Trophoblast cell (in vitro differentiated cells and primary cell): ENCODE measurements around the gene CFAP58.

ENCODE experiments used
- DNase-seq, 2 donors: peaks; one replicate each; pipeline ENCODE4 v3.0.0-alpha.2; 2016
- H2AFZ ChIP-seq: 2 replicates; pipeline ENCODE4 v1.6.1; 2013; ENCODE audit warnings: low read length, moderate library complexity, mild to moderate bottlenecking; ENCODE audit not compliant: insufficient read depth, poor library complexity
- H2AK5ac ChIP-seq: 2 replicates; pipeline ENCODE4 v1.6.1; 2013; ENCODE audit warnings: mild to moderate bottlenecking, low read length
- H2BK120ac ChIP-seq: 2 replicates; pipeline ENCODE4 v1.6.1; 2013; ENCODE audit warnings: low read length, mild to moderate bottlenecking, moderate library complexity; ENCODE audit not compliant: insufficient read depth, poor library complexity
- H2BK12ac ChIP-seq: 2 replicates; pipeline ENCODE4 v1.6.1; 2013; ENCODE audit warnings: mild to moderate bottlenecking, low read length, moderate library complexity
- H2BK5ac ChIP-seq: 2 replicates; pipeline ENCODE4 v1.6.1; 2013; ENCODE audit warnings: low read length, low read depth, moderate library complexity, mild to moderate bottlenecking; ENCODE audit not compliant: poor library complexity
- H3K14ac ChIP-seq: 2 replicates; pipeline ENCODE4 v1.6.1; 2013; ENCODE audit warnings: mild to moderate bottlenecking, low read length
- H3K18ac ChIP-seq: 2 replicates; pipeline ENCODE4 v1.6.1; 2013; ENCODE audit warnings: mild to moderate bottlenecking, low read length
- H3K23ac ChIP-seq: 2 replicates; pipeline ENCODE4 v1.6.1; 2013; ENCODE audit warnings: low read length
- H3K27ac ChIP-seq: 2 replicates; pipeline ENCODE4 v1.5.1; 2013; ENCODE audit warnings: low read depth, mild to moderate bottlenecking, inconsistent platforms, low read length, moderate library complexity
- H3K27me3 ChIP-seq: 2 replicates; pipeline ENCODE4 v1.6.1; 2013; ENCODE audit warnings: inconsistent platforms, mild to moderate bottlenecking, low read length, moderate library complexity; ENCODE audit not compliant: insufficient read depth
- H3K36me3 ChIP-seq, 2 experiments: 1 replicate in 1 of 2; 2 replicates in 1 of 2; pipeline ENCODE4 v1.6.1; 2013; ENCODE audit warnings: low read length in 2 of 2, mild to moderate bottlenecking in 2 of 2, moderate library complexity in 1 of 2; ENCODE audit not compliant: insufficient read depth in 2 of 2, control insufficient read depth in 1 of 2
- H3K4ac ChIP-seq: 2 replicates; pipeline ENCODE4 v1.6.1; 2013; ENCODE audit warnings: low read depth, mild to moderate bottlenecking, low read length, moderate library complexity
- H3K4me1 ChIP-seq, 2 experiments: 1 replicate in 1 of 2; 2 replicates in 1 of 2; pipeline ENCODE4 v1.6.1; 2013; ENCODE audit warnings: low read length in 2 of 2, mild to moderate bottlenecking in 2 of 2, moderate library complexity in 1 of 2; ENCODE audit not compliant: insufficient read depth in 2 of 2, control insufficient read depth in 1 of 2
- H3K4me2 ChIP-seq: 2 replicates; pipeline ENCODE4 v1.6.1; 2013; ENCODE audit warnings: inconsistent platforms, mild to moderate bottlenecking, low read length, moderate library complexity
- H3K4me3 ChIP-seq: 2 replicates; pipeline ENCODE4 v1.5.1; 2013; ENCODE audit warnings: mild to moderate bottlenecking, low read depth, low read length, inconsistent platforms
- H3K79me1 ChIP-seq: one replicate; pipeline ENCODE4 v1.6.1; 2013; ENCODE audit warnings: low read length
- H3K79me2 ChIP-seq: 2 replicates; pipeline ENCODE4 v1.6.1; 2013; ENCODE audit warnings: low read length, mild to moderate bottlenecking; ENCODE audit not compliant: control insufficient read depth, insufficient read depth, poor library complexity
- H3K9ac ChIP-seq: 2 replicates; pipeline ENCODE4 v1.6.1; 2013; ENCODE audit warnings: mild to moderate bottlenecking, low read length
- H3K9me3 ChIP-seq: 2 replicates; pipeline ENCODE4 v1.6.1; 2013; ENCODE audit warnings: low read depth, mild to moderate bottlenecking, control low read depth, inconsistent platforms, low read length; ENCODE audit not compliant: insufficient read depth
- H4K12ac ChIP-seq: 2 replicates; pipeline ENCODE4 v1.6.1; 2013; ENCODE audit warnings: low read depth, mild to moderate bottlenecking, low read length, moderate library complexity
- H4K8ac ChIP-seq: 2 replicates; pipeline ENCODE4 v1.6.1; 2013; ENCODE audit warnings: low read depth, mild to moderate bottlenecking, low read length, moderate library complexity
- H4K91ac ChIP-seq: one replicate; pipeline ENCODE4 v1.6.1; 2013; ENCODE audit warnings: low read depth, mild to moderate bottlenecking, low read length, moderate library complexity
- WGBS: extraction: QIAGEN DNeasy Blood & Tissue Kit; methylation state at CpG from one replicate; pipeline ENCODE4 v1.1.7; 2013; ENCODE audit warnings: missing lambda C conversion rate; ENCODE audit not compliant: insufficient read length, insufficient coverage; ENCODE audit errors: extremely low coverage; 5-methylcytosine and 5-hydroxymethylcytosine counted together

Gene CFAP58

DNA sequence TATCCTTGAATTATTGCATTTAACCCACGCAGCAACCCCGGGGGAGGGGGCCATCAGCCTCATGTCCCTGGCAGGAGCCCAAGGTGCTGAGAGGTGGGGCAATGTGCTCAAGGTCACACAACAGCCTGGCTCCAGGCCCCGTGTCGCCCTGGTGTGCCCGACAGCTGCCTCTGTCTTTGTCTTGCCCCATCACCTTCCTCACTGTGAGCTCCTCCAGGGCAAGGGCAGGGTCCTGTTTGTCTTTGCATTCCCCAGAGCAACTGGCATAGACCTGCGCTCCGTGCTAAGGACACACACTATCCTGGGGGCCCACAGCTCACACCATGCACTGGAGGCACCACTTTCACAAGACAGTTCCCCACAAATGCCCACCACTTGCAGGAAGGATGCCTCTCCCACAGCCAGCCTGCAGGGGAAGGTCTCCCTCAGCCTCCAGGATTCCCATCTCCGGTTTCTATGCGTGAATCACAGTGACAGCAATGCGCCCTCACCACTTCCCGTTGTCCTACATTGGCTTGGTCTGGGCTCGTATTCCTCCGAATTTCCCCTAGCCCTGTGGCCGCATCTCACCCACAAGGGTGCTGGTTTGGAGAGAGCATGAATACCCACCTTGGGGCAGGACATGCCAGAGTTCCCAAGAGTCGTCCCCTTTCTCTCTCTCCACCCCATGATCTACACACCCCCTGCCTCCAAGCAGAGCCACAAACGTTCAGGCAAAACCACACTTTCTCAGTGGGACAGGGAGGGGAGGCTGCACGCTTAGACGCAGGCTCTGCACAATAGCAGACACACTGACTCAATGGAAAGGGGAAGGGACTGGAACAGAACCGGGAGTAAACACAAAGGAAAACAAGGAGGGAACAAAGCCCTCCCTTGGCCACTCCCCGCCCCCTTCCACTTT, 25.6 kb upstream of the CFAP58 start:
- Histone ChIP-seq H3K79me2 (peaks cover 31% of the 10 kb centered on the region), H3K4me2 (peak overlapping the region; percentile 55), H3K9ac (no peak overlapping the region), H3K27ac (peak overlapping the region; percentile 97), H3K79me1 (peaks cover 42% of the 10 kb centered on the region), H3K4me3 (no peak overlapping the region), H4K12ac (peak overlapping the region; percentile 39), H4K8ac (peak overlapping the region; percentile 86), H3K36me3 (peaks cover 3 to 9% of the 10 kb centered on the region in 2 experiments), H2AFZ (peak overlapping the region; percentile 46), H3K18ac (peak overlapping the region; percentile 52), H3K27me3 (no peaks in the 10 kb centered on the region), H3K23ac (no peak overlapping the region), H3K4ac (peak overlapping the region; percentile 66), H3K4me1 (peaks cover 50 to 55% of the 10 kb centered on the region in 2 experiments), H3K9me3 (no peaks in the 10 kb centered on the region), H3K14ac (peak overlapping the region; percentile 95), H4K91ac (peak overlapping the region; percentile 98), H2BK120ac (peak overlapping the region; percentile 99), H2BK5ac (peak overlapping the region; percentile 94), H2AK5ac (peak overlapping the region; percentile 91), H2BK12ac (peak overlapping the region; percentile 41)
- no CpG with 5 or more reads among the region's 20 CpGs for WGBS
- DNase-seq = peak; percentile 79 to 82

DNA sequence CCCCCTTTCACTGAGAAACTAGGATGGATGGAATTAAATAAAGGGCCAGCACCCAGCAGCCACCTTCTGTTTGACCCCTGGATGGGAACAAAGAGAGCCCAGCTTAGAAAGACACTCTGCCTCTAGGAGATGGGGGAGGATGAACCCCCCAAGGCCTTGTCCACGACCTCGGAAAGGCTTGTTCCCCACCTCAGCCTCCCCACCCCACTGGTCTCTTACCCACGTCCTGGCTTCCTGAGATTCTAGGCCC, 25.1 kb upstream of the CFAP58 start:
- H3K4me2 ChIP-seq = peak overlapping the region; percentile 55
- peak overlapping the region; percentile 46 for H2AFZ ChIP-seq
- H3K9ac ChIP-seq = peak overlapping the region; percentile 51
- no peak overlapping the region for H3K4me3 ChIP-seq
- H4K12ac ChIP-seq = peak overlapping the region; percentile 86
- H2AK5ac ChIP-seq = peak overlapping the region; percentile 91
- peak overlapping the region; percentile 86 for H4K8ac ChIP-seq
- H2BK120ac ChIP-seq = peak overlapping the region; percentile 99
- peak overlapping the region; percentile 95 for H3K14ac ChIP-seq
- H3K9me3 ChIP-seq = no peaks in the 10 kb centered on the region
- no peak overlapping the region for H3K23ac ChIP-seq
- H3K18ac ChIP-seq = peak overlapping the region; percentile 52
- peak overlapping the region; percentile 41 for H2BK12ac ChIP-seq
- H3K4ac ChIP-seq = peak overlapping the region; percentile 66
- peaks cover 31% of the 10 kb centered on the region for H3K79me2 ChIP-seq
- DNase-seq = no peak
- H3K27ac ChIP-seq = peak overlapping the region; percentile 97
- H4K91ac ChIP-seq = peak overlapping the region; percentile 98
- H3K36me3 ChIP-seq = peaks cover 3 to 9% of the 10 kb centered on the region in 2 experiments
- H3K79me1 ChIP-seq = peaks cover 44% of the 10 kb centered on the region
- no peaks in the 10 kb centered on the region for H3K27me3 ChIP-seq
- peaks cover 55 to 61% of the 10 kb centered on the region in 2 experiments for H3K4me1 ChIP-seq
- no CpG with 5 or more reads among the region's 3 CpGs for WGBS
- peak overlapping the region; percentile 94 for H2BK5ac ChIP-seq

DNA sequence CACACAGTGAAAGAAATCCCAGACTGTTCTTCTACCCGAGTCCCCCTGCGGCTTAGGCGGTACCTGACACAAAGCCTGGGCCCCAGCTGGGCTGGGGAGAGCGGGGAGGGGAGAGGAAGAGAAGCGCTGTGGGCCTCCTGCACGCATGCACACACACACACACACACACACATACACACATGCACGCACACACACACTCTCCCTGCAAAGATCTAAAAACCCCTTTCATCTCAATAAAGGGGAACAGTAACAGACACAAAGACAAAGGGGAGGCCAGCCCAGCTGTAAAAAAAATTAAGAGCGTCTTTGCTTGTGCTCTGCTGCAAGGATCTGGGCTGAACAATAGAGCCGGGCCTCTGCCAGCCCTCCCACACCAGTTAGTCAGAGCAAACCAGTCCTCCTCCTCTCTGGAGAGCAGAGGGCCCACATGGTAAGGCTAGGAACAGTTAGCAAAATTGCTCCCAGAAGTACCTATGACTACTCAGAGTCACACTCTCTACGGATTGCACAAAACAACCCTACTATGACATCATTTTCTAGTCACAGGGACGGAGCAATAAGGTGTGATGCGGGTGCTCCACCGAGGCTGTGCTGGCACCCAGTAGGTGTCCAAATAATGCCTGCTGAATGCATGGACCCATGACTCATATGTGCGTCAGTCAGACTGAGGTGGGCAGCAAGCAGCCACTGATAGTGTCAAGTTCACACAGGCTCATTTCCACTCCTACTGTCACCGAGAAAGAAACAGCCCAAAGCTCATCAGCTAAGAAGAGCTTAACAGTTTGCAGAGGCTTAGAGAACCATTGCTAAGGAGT, 24.5 kb upstream of the CFAP58 start:
- Histone ChIP-seq H3K23ac (no peak overlapping the region), H2BK12ac (peak overlapping the region; percentile 53), H2AK5ac (peak overlapping the region; percentile 91), H2AFZ (peak overlapping the region; percentile 46), H3K4me2 (peak overlapping the region; percentile 55), H3K9me3 (no peaks in the 10 kb centered on the region), H3K18ac (peak overlapping the region; percentile 52), H2BK5ac (peak overlapping the region; percentile 94), H3K4me3 (no peak overlapping the region), H4K8ac (peak overlapping the region; percentile 86), H3K4ac (peak overlapping the region; percentile 67), H3K4me1 (peaks cover 60 to 63% of the 10 kb centered on the region in 2 experiments), H3K27ac (peak overlapping the region; percentile 97), H3K14ac (peak overlapping the region; percentile 95), H4K12ac (peak overlapping the region; percentile 86), H3K9ac (peak overlapping the region; percentile 51), H3K36me3 (peaks cover 3 to 5% of the 10 kb centered on the region in 2 experiments), H4K91ac (peak overlapping the region; percentile 98), H3K79me2 (peaks cover 36% of the 10 kb centered on the region), H3K27me3 (no peaks in the 10 kb centered on the region), H3K79me1 (peaks cover 44% of the 10 kb centered on the region), H2BK120ac (peak overlapping the region; percentile 99)
- DNase-seq = peak; percentile 99 to 100
- no CpG with 5 or more reads among the region's 15 CpGs for WGBS

DNA sequence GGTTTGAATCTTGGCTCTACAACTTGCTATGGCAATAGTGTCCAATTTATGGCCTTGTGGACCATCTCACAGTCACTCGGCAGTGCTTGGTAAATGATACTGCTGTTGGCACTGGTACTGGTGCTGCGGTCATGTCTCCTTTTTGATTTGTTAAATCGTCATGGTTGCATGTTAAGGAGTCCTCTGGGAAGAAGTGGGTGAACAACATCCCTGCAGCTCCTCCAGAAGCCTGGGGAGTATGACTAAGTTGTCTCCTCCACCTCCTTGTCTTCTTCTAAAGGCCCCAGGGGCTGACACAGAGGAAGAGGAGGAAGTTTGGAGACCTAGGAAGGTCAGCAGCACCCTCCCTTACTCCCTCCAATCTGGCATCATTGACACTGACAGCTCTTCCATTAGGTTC, 23.9 kb upstream of the CFAP58 start:
- H3K9ac ChIP-seq = no peak overlapping the region
- H2BK12ac ChIP-seq = peak overlapping the region; percentile 53
- WGBS = no CpG with 5 or more reads among the region's 3 CpGs
- no peak overlapping the region for H3K23ac ChIP-seq
- peak overlapping the region; percentile 55 for H3K4me2 ChIP-seq
- H3K4me3 ChIP-seq = no peak overlapping the region
- H3K4me1 ChIP-seq = peaks cover 61 to 63% of the 10 kb centered on the region in 2 experiments
- peaks cover 3 to 8% of the 10 kb centered on the region in 2 experiments for H3K36me3 ChIP-seq
- peak overlapping the region; percentile 99 for H2BK120ac ChIP-seq
- peak overlapping the region; percentile 41 for H3K18ac ChIP-seq
- H2AK5ac ChIP-seq = peak overlapping the region; percentile 85
- H2BK5ac ChIP-seq = peak overlapping the region; percentile 94
- H4K12ac ChIP-seq = peak overlapping the region; percentile 2
- H3K14ac ChIP-seq = peak overlapping the region; percentile 82
- H3K9me3 ChIP-seq = no peaks in the 10 kb centered on the region
- H3K27ac ChIP-seq = peak overlapping the region; percentile 97
- peaks cover 37% of the 10 kb centered on the region for H3K79me2 ChIP-seq
- peak overlapping the region; percentile 35 for H2AFZ ChIP-seq
- no peaks in the 10 kb centered on the region for H3K27me3 ChIP-seq
- H3K4ac ChIP-seq = peak overlapping the region; percentile 67
- peak overlapping the region; percentile 39 for H4K8ac ChIP-seq
- H3K79me1 ChIP-seq = peaks cover 44% of the 10 kb centered on the region
- peak overlapping the region; percentile 98 for H4K91ac ChIP-seq
- peak in 1 of 2 donors; percentile 64 for DNase-seq
